Activated CD4-positive, alpha-beta T cell treated with anti-CD3 and anti-CD28 coated beads, Interleukin-2, amount 10 ng/mL, durations not matched to agents 24 days and 14 days (primary cell): Measurements from ENCODE around the gene RPL18. TPM values are rescaled to one million over a fixed set of nuclear protein-coding genes. Genes with fewer than 3 reads are reported as not detected.

Source experiments
- DNase-seq: peaks from one replicate; pipeline ENCODE4 v3.0.0; 2022
- H3K27ac Mint-ChIP-seq: one replicate; pipeline ENCODE4 v1.8.0; 2022; ENCODE audit warnings: mild to moderate bottlenecking, mixed read lengths
- H3K27me3 Mint-ChIP-seq: one replicate; pipeline ENCODE4 v1.8.0; 2022; ENCODE audit warnings: mixed read lengths
- H3K36me3 Mint-ChIP-seq: one replicate; pipeline ENCODE4 v1.8.0; 2022; ENCODE audit warnings: low read depth, mild to moderate bottlenecking, mixed read lengths
- H3K4me1 Mint-ChIP-seq: one replicate; pipeline ENCODE4 v1.8.0; 2021; ENCODE audit warnings: mixed read lengths
- H3K4me3 Mint-ChIP-seq: one replicate; pipeline ENCODE4 v1.8.0; 2022; ENCODE audit warnings: mild to moderate bottlenecking, moderate library complexity, mixed read lengths
- H3K9me3 Mint-ChIP-seq: one replicate; pipeline ENCODE4 v1.8.0; 2021; ENCODE audit warnings: mixed read lengths
- intact Hi-C: fragments of 100-400 bp; cut with micrococcal nuclease; formaldehyde crosslinking; loops from one replicate; pipeline ENCODE4 v1.15.1; 2023
- total RNA-seq: library from RNA; stranded (reverse); gene quantifications from 2 replicates; pipeline ENCODE4 v1.2.3, GENCODE V29; 2022

The RPL18 gene
- total RNA-seq, 1 donor from 2014 or later: 1,938 TPM

- H3K4me1 Mint-ChIP-seq: peaks cover 22% of the 10 kb centered on the region
- DNase-seq: no peak
- H3K4me3 Mint-ChIP-seq: no peak overlapping the region
- no peaks in the 10 kb centered on the region for H3K27me3 Mint-ChIP-seq
- H3K36me3 Mint-ChIP-seq: peaks cover 12% of the 10 kb centered on the region
- intact Hi-C loops: loop anchor here (10.0 kb wide), 2 partner anchors 484 to 1034 kb away; partner anchors contain the start of genes BCL2L12, C19orf73, IRF3 and LIN7B
- H3K9me3 Mint-ChIP-seq: no peaks in the 10 kb centered on the region
- peak overlapping the region; percentile 20 for H3K27ac Mint-ChIP-seq
Observed at GRCh38 chr19:48631225-48631624, 12.2 kb upstream of the RPL18 start.

- no peaks in the 10 kb centered on the region for H3K9me3 Mint-ChIP-seq
Observed at GRCh38 chr19:48630296-48631063, 11.5 kb upstream of the RPL18 start.

GRCh38 chr19:48629599-48630295 lies 10.8 kb upstream of the RPL18 start:
- no peaks in the 10 kb centered on the region for H3K9me3 Mint-ChIP-seq
- H3K27ac Mint-ChIP-seq: no peak overlapping the region
- no peak overlapping the region for H3K4me3 Mint-ChIP-seq
- H3K27me3 Mint-ChIP-seq: no peaks in the 10 kb centered on the region
- H3K36me3 Mint-ChIP-seq: peaks cover 14% of the 10 kb centered on the region
- peaks cover 17% of the 10 kb centered on the region for H3K4me1 Mint-ChIP-seq
- intact Hi-C loops: loop anchor here (10.0 kb wide), 2 partner anchors 485 to 1035 kb away; partner anchors contain the start of genes BCL2L12, C19orf73, IRF3 and LIN7B
- peak; percentile 77 for DNase-seq

More at GRCh38 chr19:48630296-48631063, 11.5 kb upstream of the RPL18 start:
- H3K36me3 Mint-ChIP-seq: peaks cover 12% of the 10 kb centered on the region
- peaks cover 18% of the 10 kb centered on the region for H3K4me1 Mint-ChIP-seq
- H3K27me3 Mint-ChIP-seq: no peaks in the 10 kb centered on the region
- no peak overlapping the region for H3K27ac Mint-ChIP-seq
- no peak for DNase-seq
- intact Hi-C loops: loop anchor here (10.0 kb wide), 2 partner anchors 484 to 1034 kb away; partner anchors contain the start of genes BCL2L12, C19orf73, IRF3 and LIN7B
- no peak overlapping the region for H3K4me3 Mint-ChIP-seq

- Mint-ChIP-seq H3K9me3 (no peaks in the 10 kb centered on the region), H3K27me3 (no peaks in the 10 kb centered on the region), H3K4me1 (peaks cover 17% of the 10 kb centered on the region), H3K27ac (no peak overlapping the region), H3K36me3 (peaks cover 14% of the 10 kb centered on the region), H3K4me3 (no peak overlapping the region)
- DNase-seq: no peak
- intact Hi-C loops: no loop called here
Observed at GRCh38 chr19:48629297-48629598, 10.3 kb upstream of the RPL18 start.

GRCh38 chr19:48628486-48629296 lies 9.7 kb upstream of the RPL18 start:
- Mint-ChIP-seq H3K4me1 (peaks cover 19% of the 10 kb centered on the region), H3K4me3 (no peak overlapping the region), H3K27me3 (no peaks in the 10 kb centered on the region), H3K36me3 (peaks cover 17% of the 10 kb centered on the region), H3K9me3 (no peaks in the 10 kb centered on the region), H3K27ac (peak overlapping the region; percentile 41)
- no peak for DNase-seq
- intact Hi-C loops: no loop called here

GRCh38 chr19:48627865-48628314 lies 8.9 kb upstream of the RPL18 start:
- no peak overlapping the region for H3K4me3 Mint-ChIP-seq
- intact Hi-C loops: no loop called here
- no peaks in the 10 kb centered on the region for H3K9me3 Mint-ChIP-seq
- peaks cover 22% of the 10 kb centered on the region for H3K36me3 Mint-ChIP-seq
- DNase-seq: no peak
- H3K4me1 Mint-ChIP-seq: peaks cover 23% of the 10 kb centered on the region
- H3K27me3 Mint-ChIP-seq: no peaks in the 10 kb centered on the region
- H3K27ac Mint-ChIP-seq: no peak overlapping the region

GRCh38 chr19:48627201-48627864 lies 8.4 kb upstream of the RPL18 start:
- no peak overlapping the region for H3K4me3 Mint-ChIP-seq
- H3K27ac Mint-ChIP-seq: peak overlapping the region; percentile 20
- peak; percentile 67 for DNase-seq

GRCh38 chr19:48625891-48626327 lies 6.9 kb upstream of the RPL18 start:
- Mint-ChIP-seq H3K4me3 (no peak overlapping the region), H3K4me1 (peaks cover 32% of the 10 kb centered on the region), H3K27me3 (no peaks in the 10 kb centered on the region), H3K36me3 (peaks cover 31% of the 10 kb centered on the region), H3K9me3 (no peaks in the 10 kb centered on the region), H3K27ac (no peak overlapping the region)
- intact Hi-C loops: no loop called here
- DNase-seq: no peak

More at GRCh38 chr19:48627201-48627864, 8.4 kb upstream of the RPL18 start:
- no peaks in the 10 kb centered on the region for H3K27me3 Mint-ChIP-seq
- H3K4me1 Mint-ChIP-seq: peaks cover 25% of the 10 kb centered on the region
- intact Hi-C loops: no loop called here
- no peaks in the 10 kb centered on the region for H3K9me3 Mint-ChIP-seq
- peaks cover 24% of the 10 kb centered on the region for H3K36me3 Mint-ChIP-seq

GRCh38 chr19:48624791-48625723 lies 6.1 kb upstream of the RPL18 start:
- Mint-ChIP-seq H3K36me3 (peaks cover 31% of the 10 kb centered on the region), H3K9me3 (no peaks in the 10 kb centered on the region), H3K27ac (peak overlapping the region; percentile 97), H3K4me3 (peak overlapping the region; percentile 86), H3K27me3 (no peaks in the 10 kb centered on the region), H3K4me1 (peaks cover 34% of the 10 kb centered on the region)
- DNase-seq: peak; percentile 63
- intact Hi-C loops: loop anchor here (1.0 kb wide), 1 partner anchor 9 kb away; no protein-coding TSS in a partner anchor

GRCh38 chr19:48624067-48624594 lies 5.2 kb upstream of the RPL18 start:
- no peaks in the 10 kb centered on the region for H3K27me3 Mint-ChIP-seq
- H3K36me3 Mint-ChIP-seq: peaks cover 29% of the 10 kb centered on the region
- peak overlapping the region; percentile 97 for H3K27ac Mint-ChIP-seq
- intact Hi-C loops: loop anchor here (1.0 kb wide), 1 partner anchor 10 kb away; no protein-coding TSS in a partner anchor
- H3K4me1 Mint-ChIP-seq: peaks cover 38% of the 10 kb centered on the region
- no peaks in the 10 kb centered on the region for H3K9me3 Mint-ChIP-seq
- peak overlapping the region; percentile 86 for H3K4me3 Mint-ChIP-seq
- peak; percentile 99 for DNase-seq

- Mint-ChIP-seq H3K4me3 (peak overlapping the region; percentile 86), H3K9me3 (no peaks in the 10 kb centered on the region), H3K27me3 (no peaks in the 10 kb centered on the region), H3K4me1 (peaks cover 39% of the 10 kb centered on the region), H3K36me3 (peaks cover 34% of the 10 kb centered on the region), H3K27ac (peak overlapping the region; percentile 97)
- intact Hi-C loops: loop anchor here (1.0 kb wide), 1 partner anchor 11 kb away; no protein-coding TSS in a partner anchor
- peak; percentile 61 for DNase-seq
Observed at GRCh38 chr19:48623556-48624066, 4.6 kb upstream of the RPL18 start.
